Measurements from ENCODE around the gene UBE2G2.

DNA sequence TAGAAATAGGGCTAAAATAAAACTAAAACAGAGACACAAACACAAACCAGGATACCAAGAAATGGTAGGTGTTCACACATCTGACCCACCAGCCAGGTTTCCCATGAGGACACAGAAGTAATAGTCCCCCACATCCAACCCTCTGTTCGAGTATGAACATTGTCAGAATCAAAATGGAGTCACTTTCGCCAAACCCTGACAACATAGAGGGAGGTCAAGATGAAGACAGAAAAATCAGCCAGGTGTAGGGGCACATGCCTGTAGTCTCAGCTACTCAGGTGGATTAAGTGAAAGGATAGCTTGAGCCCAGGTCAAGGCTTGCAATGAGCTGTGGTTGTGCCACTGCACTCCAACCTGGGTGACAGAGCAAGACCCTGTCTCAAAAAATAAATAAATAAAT lies 3.8 kb downstream of the UBE2G2 start:
- TF ChIP-seq, protein P1, sequence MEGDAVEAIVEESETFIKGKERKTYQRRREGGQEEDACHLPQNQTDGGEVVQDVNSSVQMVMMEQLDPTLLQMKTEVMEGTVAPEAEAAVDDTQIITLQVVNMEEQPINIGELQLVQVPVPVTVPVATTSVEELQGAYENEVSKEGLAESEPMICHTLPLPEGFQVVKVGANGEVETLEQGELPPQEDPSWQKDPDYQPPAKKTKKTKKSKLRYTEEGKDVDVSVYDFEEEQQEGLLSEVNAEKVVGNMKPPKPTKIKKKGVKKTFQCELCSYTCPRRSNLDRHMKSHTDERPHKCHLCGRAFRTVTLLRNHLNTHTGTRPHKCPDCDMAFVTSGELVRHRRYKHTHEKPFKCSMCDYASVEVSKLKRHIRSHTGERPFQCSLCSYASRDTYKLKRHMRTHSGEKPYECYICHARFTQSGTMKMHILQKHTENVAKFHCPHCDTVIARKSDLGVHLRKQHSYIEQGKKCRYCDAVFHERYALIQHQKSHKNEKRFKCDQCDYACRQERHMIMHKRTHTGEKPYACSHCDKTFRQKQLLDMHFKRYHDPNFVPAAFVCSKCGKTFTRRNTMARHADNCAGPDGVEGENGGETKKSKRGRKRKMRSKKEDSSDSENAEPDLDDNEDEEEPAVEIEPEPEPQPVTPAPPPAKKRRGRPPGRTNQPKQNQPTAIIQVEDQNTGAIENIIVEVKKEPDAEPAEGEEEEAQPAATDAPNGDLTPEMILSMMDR (IDR thresholded peaks at IDR 0.05 in 8 of 11, conservative IDR thresholded peaks at IDR 0.05 in 3 of 11), result no peak
- no peak for TF ChIP-seq POLR2A (IDR thresholded peaks at IDR 0.05)

Measured in spleen (tissue), 7 donors.